ENCODE measurements around the gene CYSRT1. TPM values are rescaled to one million over a fixed set of nuclear protein-coding genes. Genes with fewer than 3 reads are reported as not detected.

Gene CYSRT1
- total and polyA plus RNA-seq, 2 donors (not counting 1 experiment from before 2014, with no cell fraction given) = 0.22 to 0.51 TPM

- TF ChIP-seq CTCF (IDR thresholded peaks at IDR 0.05) (no peak), EZH2 (IDR thresholded peaks at IDR 0.05; ENCODE audit: borderline replicate concordance, insufficient read depth, low read depth, low read length, poor library complexity, severe bottlenecking) (no peak)
- ChIA-PET CTCF (interaction anchor here (0.6 to 1.6 kb wide), 3 partner anchors 14 to 23 kb away, joined by 3 to 7 read pairs (median 4); partner anchors contain the start of gene RNF224), POLR2A (interaction anchor here (0.5 to 2.1 kb wide), 3 partner anchors 16 to 35 kb away, joined by 3 to 10 read pairs (median 4); partner anchors contain the start of genes ANAPC2, RNF208 and SSNA1)
- 21% methylated on average over 21 of the region's 21 CpGs for WGBS (ENCODE audit: insufficient coverage)
- DNase-seq (no peak), ATAC-seq (ENCODE audit: low read depth) (no peak)
- Histone ChIP-seq H2AFZ (ENCODE audit: insufficient read depth, low read depth, low read length, poor library complexity, severe bottlenecking) (peak overlapping the region; percentile 88), H3K9ac (ENCODE audit: low read length) (peak overlapping the region; percentile 84), H3K9me3 (ENCODE audit: control extremely low read depth in 1 of 3, control insufficient read depth in 2 of 3, insufficient read depth in 1 of 3, low read length in 2 of 3) (no peaks in the 10 kb centered on the region), H3K4me2 (replicated peaks; ENCODE audit: low read depth, low read length, poor library complexity, severe bottlenecking) (peak overlapping the region; percentile 85), H3K27me3 (replicated peaks in 1 of 4; ENCODE audit: control extremely low read depth in 1 of 4, control insufficient read depth in 3 of 4, insufficient read depth in 4 of 4, low read length in 3 of 4) (no peaks in the 10 kb centered on the region), H3K4me1 (ENCODE audit: control insufficient read depth in 2 of 2, insufficient read depth in 2 of 2, low read length in 2 of 2) (peaks cover 38 to 51% of the 10 kb centered on the region in 2 donors), H4K20me1 (ENCODE audit: control insufficient read depth, insufficient read depth, low read length, poor library complexity, severe bottlenecking) (peaks cover 43% of the 10 kb centered on the region), H3K4me3 (ENCODE audit: control extremely low read depth in 1 of 5, extremely low read depth in 1 of 5, insufficient read depth in 1 of 5, low read depth in 2 of 5, low read length in 4 of 5) (peak overlapping the region; percentile 55 to 96 (median 86)), H3K79me2 (ENCODE audit: control insufficient read depth, insufficient read depth, low read length) (peaks cover 62% of the 10 kb centered on the region), H3K36me3 (replicated peaks in 1 of 2; ENCODE audit: control extremely low read depth in 1 of 2, control insufficient read depth in 1 of 2, extremely low read depth in 1 of 2, insufficient read depth in 2 of 2, low read length in 1 of 2) (peaks cover 0 to 5% of the 10 kb centered on the region in 2 experiments), H3K27ac (ENCODE audit: low read length in 2 of 2) (peak overlapping the region; percentile 73 to 89)
- Mint-ChIP-seq H3K4me3 (peak overlapping the region; percentile 93), H3K4me1 (peaks cover 46% of the 10 kb centered on the region), H3K27ac (peak overlapping the region; percentile 90), H3K27me3 (no peaks in the 10 kb centered on the region), H3K9me3 (ENCODE audit: insufficient read depth) (no peaks in the 10 kb centered on the region)
- intact Hi-C loops (cut with micrococcal nuclease) = loop anchor here (1.0 to 10.0 kb wide), 4 partner anchors 16 to 320 kb away; partner anchors contain the start of genes ANAPC2, SSNA1 and TRAF2
Measured at GRCh38 chr9:137204731-137205125, 20.2 kb upstream of the CYSRT1 start.
